ENCODE data around the gene PAPOLA.

Gene PAPOLA

DNA sequence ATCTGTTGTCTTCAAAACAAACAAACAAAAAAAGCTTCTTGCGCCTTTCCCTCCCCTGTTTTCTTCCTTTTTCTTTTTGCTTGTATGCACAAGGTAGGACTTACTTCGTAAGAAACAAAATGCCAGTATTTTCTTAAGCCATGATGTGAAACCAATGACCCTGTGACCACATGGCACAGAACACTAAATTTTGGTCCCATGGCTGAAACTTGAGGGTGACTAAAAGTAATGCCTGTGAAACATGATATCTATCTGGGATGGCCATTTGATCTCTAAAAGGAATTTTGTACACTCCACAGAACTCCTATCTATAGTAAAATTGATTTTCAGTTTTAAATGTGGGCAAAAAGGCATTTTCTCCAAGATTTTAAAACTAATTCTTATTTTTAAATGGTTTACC lies 63.6 kb downstream of the PAPOLA start:
- DNase-seq (ENCODE audit: low read depth): no peak

DNA sequence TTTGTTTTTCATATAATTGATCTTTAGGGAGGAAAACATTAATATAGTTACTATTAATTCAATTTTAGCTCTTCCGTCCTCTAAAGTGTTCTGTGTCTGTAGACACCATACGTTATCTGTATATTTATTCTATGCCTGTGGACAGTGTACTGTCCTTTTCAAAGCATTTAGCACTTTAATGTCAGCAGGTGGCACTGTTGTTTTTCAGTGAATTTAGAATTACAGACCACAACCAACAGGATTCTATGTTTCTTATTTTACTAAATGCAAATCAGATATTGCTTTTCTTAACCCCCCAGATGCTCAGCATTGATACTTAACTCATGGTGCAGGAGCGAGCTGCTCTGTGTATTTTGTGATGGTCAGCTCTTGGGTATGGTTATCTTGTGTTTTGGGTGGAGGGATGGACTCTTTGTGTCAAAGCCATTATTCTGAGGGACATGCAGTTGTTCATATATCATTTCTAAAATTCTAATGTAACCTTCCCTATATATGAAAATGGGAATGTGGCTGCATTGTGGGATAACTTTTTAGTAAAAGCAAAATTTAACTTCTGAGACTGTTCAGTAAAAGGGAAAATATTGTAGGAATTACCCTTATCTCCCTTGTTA lies 65.2 kb downstream of the PAPOLA start:
- no peak for DNase-seq (ENCODE audit: low read depth)

DNA sequence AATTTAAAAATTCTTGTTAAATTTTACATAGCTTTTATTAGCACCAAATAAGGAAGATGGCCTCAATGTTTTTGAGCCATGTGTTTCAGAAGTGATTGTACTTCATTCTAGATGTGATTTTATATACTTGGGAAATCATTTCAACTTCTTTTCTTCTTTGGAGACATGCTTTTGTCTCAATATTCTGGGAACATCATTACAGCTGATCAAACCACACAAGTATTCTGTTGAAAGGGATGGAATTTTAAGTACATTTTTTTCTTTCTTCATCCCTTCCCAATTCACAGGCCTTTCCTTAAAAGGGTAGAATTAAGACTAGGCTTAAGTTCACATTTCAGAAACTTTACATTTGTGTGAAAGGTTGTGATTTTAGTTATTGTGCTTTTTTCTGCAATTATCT lies 66.4 kb downstream of the PAPOLA start:
- DNase-seq (ENCODE audit: low read depth): no peak

DNA sequence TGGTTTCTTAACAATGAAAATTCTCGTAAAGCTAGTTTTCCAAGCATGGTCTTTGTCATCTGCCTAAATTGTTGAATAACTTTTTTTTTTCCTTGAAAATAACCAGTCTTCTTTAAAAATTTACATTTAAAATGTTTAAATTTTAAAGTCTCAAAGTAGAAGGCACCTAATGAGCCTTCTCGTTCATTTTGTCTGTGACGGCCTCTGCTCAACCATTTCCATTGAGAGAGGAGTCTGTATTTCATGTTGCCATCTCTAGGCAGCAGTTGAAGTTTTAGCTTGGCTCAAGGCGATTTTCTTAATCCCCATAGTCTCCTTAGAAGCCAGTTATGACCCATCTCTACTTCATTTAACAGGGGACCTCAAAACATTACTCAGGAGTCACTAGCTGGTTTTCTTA lies 69.1 kb downstream of the PAPOLA start:
- no peak for DNase-seq (ENCODE audit: low read depth)

DNA sequence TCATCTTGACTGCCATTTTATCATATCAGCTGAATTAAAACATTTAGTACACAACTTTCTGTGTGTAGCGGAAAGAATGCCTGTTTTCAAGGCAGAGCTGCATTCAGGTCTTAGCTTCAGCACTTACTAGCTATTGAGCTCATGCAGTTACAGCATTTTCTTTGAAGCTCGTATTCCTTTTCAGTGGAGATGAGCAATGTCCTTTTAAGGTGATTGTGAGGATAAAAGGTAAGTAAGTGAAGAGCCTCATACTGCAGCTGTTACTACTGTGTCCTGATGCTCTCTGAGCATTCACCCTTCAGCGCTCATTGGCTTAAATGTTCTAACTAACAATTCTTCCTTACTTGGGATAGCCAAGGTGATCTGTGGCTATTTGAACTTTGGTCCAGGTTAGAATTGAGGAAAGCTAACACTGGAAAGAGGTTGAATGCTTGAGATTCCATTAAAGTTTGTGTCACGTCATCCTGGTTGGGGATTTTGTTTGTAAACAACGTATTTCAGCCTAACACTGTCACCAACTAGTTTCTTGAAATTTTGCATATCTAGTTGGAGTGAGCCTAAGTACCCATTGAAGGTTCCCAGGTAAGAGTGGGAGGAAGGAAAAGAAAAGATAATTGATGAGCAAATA lies 71.4 kb downstream of the PAPOLA start:
- DNase-seq (ENCODE audit: low read depth): no peak

DNA sequence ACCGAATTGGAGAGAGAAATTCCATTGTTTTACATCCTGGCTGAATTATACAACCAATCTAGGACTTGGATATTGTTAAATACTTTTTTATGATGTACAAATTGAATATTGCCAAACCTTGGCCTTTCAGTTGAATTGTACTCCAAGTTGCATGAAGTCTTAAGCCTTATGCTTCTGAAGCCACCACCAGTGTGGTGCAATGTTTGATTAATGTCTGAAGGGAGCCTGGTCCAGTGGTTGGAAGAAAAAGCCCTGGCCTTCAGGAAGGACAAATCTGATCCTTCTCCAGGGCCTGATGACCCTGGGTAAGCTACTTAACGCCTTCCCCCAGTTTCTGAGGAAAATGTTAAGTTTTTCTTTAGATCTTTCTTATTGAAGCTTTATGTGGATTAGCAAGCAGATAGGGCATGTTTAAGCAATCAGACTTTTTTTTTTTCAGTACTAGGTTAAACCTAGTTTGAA lies 72.0 kb downstream of the PAPOLA start:
- no peak for DNase-seq (ENCODE audit: low read depth)

DNA sequence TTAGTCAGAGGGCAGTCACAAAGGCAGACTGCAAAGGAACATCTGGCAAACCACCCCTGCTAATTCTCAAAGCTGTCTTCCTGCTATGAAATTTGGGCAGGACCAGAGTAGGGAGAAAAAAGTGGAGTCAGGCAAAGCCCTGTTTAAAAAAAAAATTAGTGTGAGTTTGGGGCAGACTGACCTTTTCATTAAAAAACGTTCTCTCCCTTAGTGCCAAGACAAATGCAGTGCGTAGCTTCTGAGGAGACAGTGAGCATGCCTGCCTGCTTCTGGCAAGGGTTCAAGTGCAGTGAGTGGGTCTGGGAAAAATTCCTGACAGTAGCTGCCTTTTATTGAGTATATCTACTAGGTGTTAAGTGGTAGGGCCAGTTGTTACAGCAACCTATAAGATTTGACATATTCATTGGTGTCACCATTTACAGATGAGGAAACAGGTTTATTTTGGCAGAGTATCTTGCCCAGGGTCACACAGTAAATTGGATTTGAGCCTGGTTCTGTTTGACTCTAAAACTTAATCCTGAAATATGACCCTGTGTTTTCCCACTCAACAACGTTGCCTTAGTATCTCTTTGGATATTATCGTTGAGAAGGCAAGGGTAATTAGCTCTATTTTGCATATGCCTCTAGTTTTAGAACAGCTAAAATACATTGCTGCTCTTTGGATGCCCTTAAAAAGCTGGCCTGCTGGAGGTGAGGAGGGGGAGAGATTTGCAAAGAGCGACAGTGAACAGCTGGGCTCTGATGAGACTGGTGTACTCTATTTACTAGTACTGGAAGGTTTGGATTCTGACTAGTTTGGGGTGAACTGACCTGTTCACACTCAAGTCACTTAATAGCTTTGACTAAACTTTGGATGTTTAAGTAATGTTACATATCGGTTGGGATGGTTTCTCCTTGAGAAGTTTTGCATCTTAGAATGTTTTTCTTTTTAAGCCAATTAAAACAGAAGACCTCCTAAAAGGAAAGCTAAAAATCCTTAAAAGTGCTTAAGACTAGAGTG lies 72.8 kb downstream of the PAPOLA start:
- DNase-seq (ENCODE audit: low read depth): no peak

DNA sequence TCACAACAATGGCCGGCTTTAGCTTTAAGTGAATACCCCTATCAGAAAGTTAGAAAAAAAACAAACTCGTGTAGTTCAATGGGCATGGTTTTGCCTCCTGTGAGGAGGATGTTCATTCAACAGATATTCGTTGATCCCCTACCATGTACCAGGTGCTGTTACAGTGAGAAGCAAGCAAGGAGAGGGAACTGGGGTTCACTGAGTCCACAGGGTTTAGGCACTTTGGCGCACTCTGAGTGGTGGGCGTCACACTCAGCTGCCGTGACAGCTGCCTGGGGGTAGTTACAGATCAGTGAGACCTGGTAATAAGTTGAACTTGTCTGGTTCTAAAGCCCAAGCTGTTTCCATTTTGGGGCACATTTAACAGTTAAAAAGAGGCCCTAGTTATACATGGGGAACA lies 74.2 kb downstream of the PAPOLA start:
- no peak for DNase-seq (ENCODE audit: low read depth)

DNA sequence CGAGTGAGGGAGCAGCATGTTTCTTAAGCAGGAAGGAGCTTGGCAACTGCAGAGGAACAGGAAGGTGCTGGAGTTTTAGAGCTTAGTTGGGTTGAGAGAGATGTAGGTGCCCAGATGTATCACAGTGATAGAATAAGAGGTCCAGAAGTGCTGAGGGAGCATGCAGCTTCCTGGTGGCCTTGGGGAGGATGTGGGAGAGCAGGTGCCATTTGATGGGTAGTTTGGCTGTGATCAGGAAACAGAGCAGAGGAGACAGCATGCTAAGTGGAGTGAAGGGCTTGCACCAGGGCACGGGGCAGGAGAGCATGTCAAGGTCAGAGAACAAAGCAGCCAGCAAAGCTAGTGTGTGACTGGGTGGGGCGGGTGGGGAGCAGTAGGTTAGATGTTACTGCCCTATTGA lies 74.8 kb downstream of the PAPOLA start:
- no peak for DNase-seq (ENCODE audit: low read depth)

DNA sequence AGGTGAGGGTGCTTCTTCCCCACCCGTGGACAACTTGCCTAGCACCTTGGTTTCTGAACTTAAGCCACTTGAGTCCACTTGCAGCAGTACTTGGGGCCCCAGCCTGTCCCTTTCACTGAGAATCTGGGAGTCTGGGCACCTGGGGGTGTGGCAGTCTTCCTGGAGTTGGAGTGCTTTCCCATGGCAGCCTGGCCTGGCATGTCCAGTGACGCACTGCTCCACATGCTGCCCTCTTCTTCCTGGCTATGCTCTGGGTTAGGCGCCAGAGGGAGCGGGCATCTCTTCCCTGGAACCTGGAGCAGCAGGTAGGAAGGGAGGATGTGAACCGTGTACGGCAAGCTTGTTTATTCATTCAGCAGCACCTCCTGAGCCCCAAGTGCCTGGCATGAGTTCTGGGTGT lies 76.4 kb downstream of the PAPOLA start:
- DNase-seq (ENCODE audit: low read depth): no peak

DNA sequence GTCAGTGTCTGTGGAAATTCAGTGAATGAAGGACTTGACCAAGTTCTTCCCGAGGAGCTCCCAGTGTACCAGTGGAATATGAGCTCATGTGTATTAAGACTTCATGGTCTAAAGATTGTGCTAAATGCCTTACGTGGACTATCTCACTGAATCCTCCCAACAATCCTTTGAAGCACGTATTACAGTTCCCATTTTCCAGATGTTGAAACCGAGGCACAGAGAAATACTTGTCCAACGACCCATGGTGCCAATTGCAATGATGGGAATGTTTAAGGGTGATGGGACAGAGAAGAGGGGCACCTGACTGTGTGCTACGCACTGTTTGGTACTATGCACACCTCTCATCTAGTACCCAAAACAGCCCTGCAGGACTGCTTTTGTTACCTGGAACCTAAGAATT lies 77.2 kb downstream of the PAPOLA start:
- DNase-seq (ENCODE audit: low read depth): no peak

DNA sequence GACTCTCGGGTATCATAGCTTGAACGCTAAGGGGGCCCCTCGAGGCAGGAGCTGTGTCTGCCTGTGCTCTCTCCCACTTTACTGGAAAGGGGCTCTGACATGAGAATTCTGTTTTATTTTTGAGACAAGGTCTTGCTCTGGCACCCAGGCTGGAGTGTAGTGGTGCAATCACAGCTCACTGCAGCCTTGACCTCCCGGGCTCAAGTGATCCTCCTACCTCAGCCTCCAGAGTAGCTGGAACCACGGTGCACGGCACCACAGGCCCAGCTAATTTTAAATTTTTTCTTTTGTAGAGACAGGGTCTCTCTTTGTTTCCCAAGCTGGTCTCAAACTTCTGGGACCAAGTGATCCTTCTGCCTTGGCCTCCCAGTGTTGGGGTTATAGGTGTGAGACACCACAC lies 77.7 kb downstream of the PAPOLA start:
- no peak for DNase-seq (ENCODE audit: low read depth)

DNA sequence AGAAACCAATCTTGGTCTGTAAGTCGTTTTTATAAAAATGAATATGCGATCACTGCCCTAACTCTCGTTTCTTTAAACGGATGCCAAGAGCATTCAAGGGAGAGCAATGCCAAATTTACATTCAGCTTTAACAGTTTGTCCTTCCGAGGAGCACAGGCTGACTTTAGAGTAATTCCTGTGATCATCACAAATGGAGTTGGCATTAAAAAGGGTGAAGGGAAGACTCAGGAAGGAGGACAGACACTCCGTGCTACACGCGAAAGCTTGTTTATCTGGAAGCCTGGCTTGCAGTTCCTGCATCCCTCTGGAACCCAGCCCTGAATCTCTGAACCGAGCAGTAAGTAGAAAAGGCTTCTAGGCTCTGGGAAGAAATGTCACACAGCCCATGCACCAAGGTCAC lies 78.4 kb downstream of the PAPOLA start:
- DNase-seq (ENCODE audit: low read depth): no peak

DNA sequence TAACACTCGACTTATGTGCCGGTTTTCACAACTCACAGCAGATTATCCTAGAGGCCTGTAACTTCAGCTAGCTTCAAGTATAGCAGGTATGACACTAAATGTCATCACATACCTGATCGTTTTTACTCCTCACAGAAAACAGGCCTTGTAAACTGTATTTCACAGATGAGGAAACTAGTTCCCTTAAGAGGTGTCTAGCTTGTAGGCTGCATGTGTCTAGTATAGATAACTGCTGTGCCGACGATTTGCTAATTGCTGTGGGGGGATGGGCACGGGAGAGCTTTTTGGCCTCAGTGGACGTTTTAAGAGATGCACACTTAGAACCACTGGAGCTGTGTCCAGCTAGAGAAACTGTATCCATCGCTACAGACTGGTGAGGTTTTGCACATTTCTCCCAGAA lies 78.8 kb downstream of the PAPOLA start:
- DNase-seq (ENCODE audit: low read depth): no peak

DNA sequence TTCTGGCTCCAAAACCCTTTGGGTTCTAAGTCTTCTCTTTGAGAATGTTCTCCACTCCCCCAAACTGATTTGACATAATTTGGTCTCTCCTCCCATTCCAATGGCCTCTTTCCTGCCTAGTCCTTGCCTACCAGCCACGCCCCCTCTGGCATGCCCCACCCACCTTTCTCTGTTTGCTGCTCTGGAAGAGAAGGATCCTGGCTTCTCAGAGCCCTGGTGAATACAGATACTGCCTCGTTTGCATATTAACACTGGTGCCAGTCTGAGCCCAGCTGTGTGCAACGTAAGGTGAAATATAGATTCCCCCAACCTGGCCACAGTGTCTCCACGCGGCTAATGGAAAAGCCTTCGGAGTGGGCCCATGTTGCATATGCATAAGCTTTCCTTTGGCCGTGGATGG lies 79.7 kb downstream of the PAPOLA start:
- no peak for DNase-seq (ENCODE audit: low read depth)

DNA sequence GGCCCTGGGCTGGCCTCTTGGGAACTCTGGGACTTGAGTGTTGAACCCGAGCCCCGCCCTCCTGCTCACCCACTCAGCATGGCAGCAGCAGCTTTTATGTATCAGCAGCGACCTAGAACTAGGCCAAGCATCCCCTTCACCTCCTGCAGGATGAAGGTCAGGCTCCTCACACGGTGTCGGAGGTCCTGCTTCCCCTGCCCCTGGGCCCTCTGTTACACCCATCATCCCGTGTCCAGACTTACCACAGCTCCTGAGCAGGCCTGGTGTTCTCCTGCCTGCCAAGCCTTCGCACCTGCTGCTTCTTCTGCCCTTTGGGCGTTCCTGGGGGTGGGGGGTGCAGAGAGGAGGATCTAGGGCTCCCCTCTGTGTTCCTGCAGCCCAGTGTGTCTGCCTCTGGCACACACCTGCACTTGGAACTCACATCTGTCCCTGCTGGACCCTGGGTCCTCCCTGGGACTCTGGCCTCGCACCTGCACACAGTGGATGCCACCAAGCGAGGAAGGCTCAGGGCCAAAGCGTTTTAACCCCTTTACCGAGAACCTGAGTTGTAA lies 80.3 kb downstream of the PAPOLA start:
- no peak for DNase-seq (ENCODE audit: low read depth)

DNA sequence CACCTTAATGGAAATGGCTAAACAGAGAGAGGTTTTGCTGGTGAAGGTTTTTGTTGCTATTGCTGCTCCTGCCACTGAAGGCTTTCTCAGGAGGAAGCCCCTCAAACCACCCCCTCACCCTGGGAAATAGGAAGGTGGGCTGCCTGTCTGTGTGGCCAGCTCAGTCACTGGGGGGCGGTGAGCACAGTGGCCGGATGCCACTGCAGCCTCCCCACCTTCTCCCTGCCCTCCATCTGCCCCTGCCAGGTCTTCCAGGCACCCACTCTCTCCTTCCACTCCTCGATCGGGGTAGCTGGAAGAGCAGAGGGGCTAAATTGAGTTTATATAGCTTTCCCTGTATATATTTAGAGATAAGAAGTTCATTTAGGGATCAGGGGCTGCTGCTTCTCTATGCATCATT lies 80.8 kb downstream of the PAPOLA start:
- DNase-seq (ENCODE audit: low read depth): no peak

DNA sequence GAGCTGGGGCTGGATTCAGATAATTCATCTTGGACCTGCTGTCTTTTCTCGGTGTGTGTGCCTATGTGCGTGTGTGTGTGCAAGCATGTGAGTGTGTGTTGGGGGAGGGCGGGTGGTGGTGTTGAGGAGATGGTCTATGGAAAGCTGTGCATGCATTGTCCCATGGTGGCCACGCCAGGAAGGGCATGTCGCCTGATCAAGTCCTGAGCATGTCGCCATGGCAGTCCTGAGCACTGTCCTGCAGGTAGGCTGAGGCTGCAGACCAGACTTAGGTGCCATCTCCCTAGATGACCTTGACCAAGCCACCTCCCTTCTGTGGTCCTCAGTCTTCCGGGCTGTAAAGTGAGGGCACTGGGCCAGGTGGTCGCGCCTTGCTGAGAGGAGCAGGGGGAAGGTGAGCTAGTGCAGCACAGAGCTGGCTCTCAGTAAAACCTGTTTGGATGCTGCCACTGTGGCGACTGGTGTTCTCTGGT lies 81.4 kb downstream of the PAPOLA start:
- DNase-seq (ENCODE audit: low read depth): no peak

DNA sequence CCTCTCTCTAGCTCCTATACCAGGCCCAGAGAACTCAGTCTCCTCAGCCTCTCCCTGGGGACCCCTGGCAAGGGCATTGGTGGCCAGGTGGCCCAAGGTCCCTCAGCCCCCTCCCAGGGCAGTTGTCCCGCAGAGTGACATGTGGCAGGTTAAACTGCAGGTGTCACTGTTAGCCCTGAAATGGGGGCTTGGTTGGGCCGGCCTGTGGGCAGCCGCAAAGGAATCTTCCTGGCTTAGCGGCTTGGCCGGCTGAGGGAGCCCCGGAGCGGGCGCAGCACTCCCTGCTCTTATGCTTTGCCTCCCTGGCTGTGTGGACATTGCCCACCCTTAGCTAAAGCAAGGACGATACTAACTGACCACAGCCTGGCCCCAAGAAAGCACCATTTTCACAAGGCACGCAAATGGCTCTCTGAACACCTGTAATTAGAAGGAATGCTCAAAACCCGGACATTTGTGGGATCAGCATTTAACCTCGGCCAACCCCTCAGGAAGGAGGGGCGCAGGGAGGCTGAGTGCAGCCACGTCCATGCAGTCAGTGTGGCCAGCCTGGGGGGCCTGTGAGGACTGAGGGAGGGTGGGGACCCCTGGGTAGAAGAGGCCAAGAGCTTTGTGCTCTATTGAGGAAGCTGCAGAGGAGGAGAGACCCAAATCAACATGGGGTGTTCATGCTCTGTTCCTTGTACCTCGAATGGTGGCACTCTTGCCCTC lies 82.2 kb downstream of the PAPOLA start:
- no peak for DNase-seq (ENCODE audit: low read depth)

DNA sequence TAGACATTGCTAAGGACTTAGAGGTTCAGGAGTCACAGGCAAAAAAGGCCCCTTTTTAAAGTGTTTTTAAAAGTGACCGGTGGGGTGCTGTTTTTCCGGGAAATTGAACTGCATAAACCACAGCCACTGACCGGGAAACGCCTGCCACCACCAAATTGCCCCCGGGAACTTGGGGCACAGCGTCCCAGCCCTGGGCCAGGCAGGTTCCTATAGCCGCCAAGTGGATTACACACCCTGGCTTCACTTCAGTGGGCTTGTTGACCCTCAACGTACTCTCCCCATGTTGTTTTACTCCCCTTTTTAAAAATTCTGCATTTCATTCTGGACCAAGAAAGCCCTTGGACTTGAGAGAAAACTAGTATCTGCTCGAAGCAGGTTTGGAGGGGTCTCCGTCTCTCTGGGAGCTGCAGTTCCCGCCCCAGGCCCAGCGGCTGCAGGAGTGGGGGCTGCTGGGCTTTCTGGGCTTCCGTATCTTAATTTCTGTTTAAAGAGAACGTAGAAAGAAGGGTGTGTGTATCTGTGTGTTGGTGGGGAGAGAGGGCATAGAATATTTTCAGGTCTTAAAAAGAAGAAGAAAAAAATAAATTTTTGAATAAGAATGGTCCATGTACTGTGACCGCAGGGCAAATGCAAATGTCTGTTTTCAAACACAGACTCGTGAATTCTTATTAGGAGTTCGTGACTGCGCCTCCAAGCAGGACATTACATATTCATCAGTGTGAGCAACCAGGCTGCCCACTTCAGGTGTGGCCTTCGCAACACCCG lies 82.9 kb downstream of the PAPOLA start:
- no peak for DNase-seq (ENCODE audit: low read depth)

DNA sequence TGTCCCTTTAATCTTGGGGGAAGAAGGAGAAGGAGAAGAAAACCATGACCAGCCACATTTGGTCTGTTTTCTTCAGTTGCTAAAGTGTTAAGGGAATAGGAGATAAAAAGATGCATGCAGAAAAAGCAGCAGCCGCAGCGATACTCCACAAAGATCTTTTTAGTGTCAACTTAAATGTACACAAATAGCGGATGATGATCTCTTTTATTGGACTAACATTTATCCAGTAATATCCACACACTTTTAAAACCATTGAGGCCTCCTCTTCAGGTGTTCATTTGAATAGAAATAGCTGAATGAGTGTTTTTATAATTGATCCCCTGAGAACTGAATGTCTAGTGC lies 83.5 kb downstream of the PAPOLA start:
- DNase-seq (ENCODE audit: low read depth): no peak
